HCT116 (cell line): ENCODE measurements around the gene MAPK1IP1L. TPM values are rescaled to one million over a fixed set of nuclear protein-coding genes. Genes with fewer than 3 reads are reported as not detected.
A peak's percentile ranks its signal among the peaks of the same experiment; 100 is the strongest.

ENCODE experiments used
- ATAC-seq: fragments of 200-7000 bp; cut with Tn5 transposase; 2 replicates; pipeline ENCODE4 v1.9.1; 2020; ENCODE audit warnings: mild to moderate bottlenecking, moderate library complexity
- BruUV-seq: library from RNA; stranded (reverse); fragments of 400-500 nt; replicated peaks from 2 replicates; lab custom pipeline; 2021; lab: Mats Ljungman, UMichigan
- CTCF ChIA-PET: fragments of 300-600 bp; sonication (Branson Sonifier 250); formaldehyde crosslinking; loops from one replicate; lab custom pipeline; 2021; ENCODE audit warnings: antibody characterized with exemption; lab: Charles Lee
- POLR2A ChIA-PET: fragments of 300-600, 350-600 bp; sonication (Branson Sonifier 250); formaldehyde crosslinking; loops from one replicate; lab custom pipeline; 2021; ENCODE audit warnings: antibody characterized with exemption; lab: Charles Lee
- RAD21 ChIA-PET, 2 experiments: fragments of 300-600 bp; sonication (Branson Sonifier 250); formaldehyde crosslinking; loops; one replicate each; lab custom pipeline; 2023; ENCODE audit warnings: low total read pairs in 2 of 2; ENCODE audit not compliant: uncharacterized antibody in 2 of 2, unreplicated experiment in 2 of 2, low non-redundant PET in 1 of 2; lab: Charles Lee
- DNase-seq: peaks from one replicate; pipeline ENCODE4 v3.0.0-alpha.2; 2010; ENCODE audit warnings: low read depth, low spot score
- H2AFZ ChIP-seq: fragments of 200-600 bp; shearing (Covaris generic), sonication (generic); 2 replicates; pipeline ENCODE4 v1.6.1; 2017; ENCODE audit warnings: low read depth, mixed run types, mixed read lengths, antibody characterized with exemption, low read length; ENCODE audit not compliant: poor library complexity, severe bottlenecking
- H3K27ac ChIP-seq: 2 replicates; pipeline ENCODE4 v1.5.1; 2012; ENCODE audit warnings: low read depth, low read length
- H3K27me3 ChIP-seq: fragments of 200-600 bp; sonication (generic); 2 replicates; pipeline ENCODE4 v1.6.1; 2016; ENCODE audit warnings: mixed run types, low read length, mixed read lengths; ENCODE audit not compliant: insufficient read depth
- H3K36me3 ChIP-seq, 2 experiments: fragments of 200-500 bp in 1 of 2; fragments of 200-600 bp in 1 of 2; sonication (Bioruptor generic) in 1 of 2; sonication (generic) in 1 of 2; 2 replicates each; pipeline versions ENCODE4 v1.5.1 to v1.6.1; 2014 to 2016; ENCODE audit warnings: low read length in 2 of 2, inconsistent platforms in 1 of 2, mixed read lengths in 1 of 2, mixed run types in 1 of 2; ENCODE audit not compliant: insufficient read depth in 2 of 2, control insufficient read depth in 1 of 2
- H3K4me1 ChIP-seq, 2 experiments: fragments of 200-600 bp in 1 of 2; sonication (generic) in 1 of 2; 2 replicates each; pipeline versions ENCODE4 v1.5.1 to v1.6.1; 2012 to 2017; ENCODE audit warnings: low read length in 2 of 2, inconsistent platforms in 1 of 2, mild to moderate bottlenecking in 1 of 2, mixed read lengths in 1 of 2, mixed run types in 1 of 2, moderate library complexity in 1 of 2; ENCODE audit not compliant: insufficient read depth in 2 of 2, control insufficient read depth in 1 of 2
- H3K4me2 ChIP-seq: fragments of 200-600 bp; sonication (generic); 2 replicates; pipeline ENCODE4 v1.6.1; 2017; ENCODE audit warnings: mixed run types, low read length, mixed read lengths
- H3K4me3 ChIP-seq, 2 experiments: fragments of 200-600 bp in 1 of 2; sonication (generic) in 1 of 2; replicated peaks in 1 of 2; 2 replicates each; pipeline ENCODE4 v1.5.1; 2011 to 2016; ENCODE audit warnings: low read length in 2 of 2, control low read depth in 1 of 2, low read depth in 1 of 2, mild to moderate bottlenecking in 1 of 2, mixed read lengths in 1 of 2, mixed run types in 1 of 2
- H3K79me2 ChIP-seq: fragments of 200-600 bp; sonication (generic); 2 replicates; pipeline ENCODE4 v1.6.1; 2017; ENCODE audit warnings: mild to moderate bottlenecking, mixed run types, low read length, moderate library complexity, mixed read lengths; ENCODE audit not compliant: insufficient read depth
- H3K9ac ChIP-seq: fragments of 200-600 bp; sonication (generic); 2 replicates; pipeline ENCODE4 v1.6.1; 2016; ENCODE audit warnings: low read length, mixed read lengths
- H3K9me2 ChIP-seq: fragments of 200-600 bp; sonication (generic), shearing (Covaris generic); 2 replicates; pipeline ENCODE4 v1.6.1; 2017; ENCODE audit warnings: mixed run types, mild to moderate bottlenecking, moderate library complexity; ENCODE audit not compliant: insufficient read depth
- H3K9me3 ChIP-seq, 2 experiments: fragments of 200-500 bp in 1 of 2; fragments of 200-600 bp in 1 of 2; sonication (Bioruptor generic) in 1 of 2; sonication (generic) in 1 of 2; 2 replicates each; pipeline ENCODE4 v1.6.1; 2014 to 2017; ENCODE audit warnings: low read length in 2 of 2, mixed read lengths in 2 of 2, inconsistent platforms in 1 of 2, low read depth in 1 of 2, mild to moderate bottlenecking in 1 of 2, mixed run types in 1 of 2, moderate library complexity in 1 of 2; ENCODE audit not compliant: control insufficient read depth in 1 of 2, insufficient read depth in 1 of 2
- H4K20me1 ChIP-seq: fragments of 200-600 bp; sonication (generic), shearing (Covaris generic); 2 replicates; pipeline ENCODE4 v1.6.1; 2017; ENCODE audit warnings: mixed run types, mild to moderate bottlenecking, moderate library complexity; ENCODE audit not compliant: insufficient read depth
- ATF3 ChIP-seq: IDR thresholded peaks from 2 replicates; pipeline ENCODE4 v1.6.1; 2012
- CBX3 ChIP-seq: IDR thresholded peaks from 2 replicates; pipeline ENCODE4 v1.6.1; 2012; ENCODE audit warnings: low read depth
- CEBPB ChIP-seq: IDR thresholded peaks from 2 replicates; pipeline ENCODE4 v1.6.1; 2012; ENCODE audit warnings: low read depth
- CTCF ChIP-seq, 3 experiments: fragments of 200-600 bp in 1 of 3; sonication (generic) in 1 of 3; IDR thresholded peaks in 2 of 3; conservative IDR thresholded peaks in 1 of 3; 2 replicates each; pipeline ENCODE4 v1.5.1; 2012 to 2017; ENCODE audit warnings: low read depth in 2 of 3, low read length in 2 of 3, antibody characterized with exemption in 1 of 3, borderline replicate concordance in 1 of 3, control low read depth in 1 of 3, mild to moderate bottlenecking in 1 of 3, mixed read lengths in 1 of 3, mixed run types in 1 of 3, moderate library complexity in 1 of 3; ENCODE audit not compliant: insufficient read depth in 1 of 3
- ELF1 ChIP-seq: IDR thresholded peaks from 2 replicates; pipeline ENCODE4 v1.6.1; 2012; ENCODE audit warnings: low read depth, borderline replicate concordance
- EZH2 ChIP-seq: fragments of 200-600 bp; sonication (generic); IDR thresholded peaks from 2 replicates; pipeline ENCODE4 v1.6.1; 2017; ENCODE audit warnings: antibody characterized with exemption, mixed run types
- FOSL1 ChIP-seq: IDR thresholded peaks from 2 replicates; pipeline ENCODE4 v1.6.1; 2012; ENCODE audit warnings: low read depth
- JUND ChIP-seq: IDR thresholded peaks from 2 replicates; pipeline ENCODE4 v1.6.1; 2012
- MAX ChIP-seq: IDR thresholded peaks from 2 replicates; pipeline ENCODE4 v1.6.1; 2012
- POLR2A ChIP-seq: IDR thresholded peaks from 2 replicates; pipeline ENCODE4 v1.7.0; 2011; ENCODE audit warnings: borderline replicate concordance; ENCODE audit not compliant: insufficient read depth, insufficient read length; ENCODE audit errors: extremely low read depth
- POLR2AphosphoS5 ChIP-seq: IDR thresholded peaks from 2 replicates; pipeline ENCODE4 v1.6.1; 2011; ENCODE audit warnings: mild to moderate bottlenecking, low read depth, low read length, moderate library complexity
- RAD21 ChIP-seq: IDR thresholded peaks from 2 replicates; pipeline ENCODE4 v1.6.1; 2012; ENCODE audit warnings: low read depth, mild to moderate bottlenecking
- SIN3A ChIP-seq: IDR thresholded peaks from 2 replicates; pipeline ENCODE4 v1.6.1; 2012; ENCODE audit warnings: low read depth
- SP1 ChIP-seq: IDR thresholded peaks from 2 replicates; pipeline ENCODE4 v1.6.1; 2012; ENCODE audit warnings: low read depth
- SRF ChIP-seq: IDR thresholded peaks from 2 replicates; pipeline ENCODE4 v1.6.1; 2012; ENCODE audit warnings: low read depth
- TCF7L2 ChIP-seq: IDR thresholded peaks from 2 replicates; pipeline ENCODE4 v1.7.0; 2011; ENCODE audit warnings: borderline replicate concordance, inconsistent platforms; ENCODE audit not compliant: insufficient read depth, insufficient read length; ENCODE audit errors: extremely low read depth
- YY1 ChIP-seq: IDR thresholded peaks from 2 replicates; pipeline ENCODE4 v1.6.1; 2011; ENCODE audit warnings: low read length, low read depth, moderate library complexity, mild to moderate bottlenecking; ENCODE audit not compliant: insufficient replicate concordance; ENCODE audit errors: extremely low read depth
- ZBTB33 ChIP-seq: IDR thresholded peaks from 2 replicates; pipeline ENCODE4 v1.6.1; 2011; ENCODE audit warnings: mild to moderate bottlenecking, low read length, moderate library complexity; ENCODE audit not compliant: insufficient replicate concordance; ENCODE audit errors: extremely low read depth
- ZNF274 ChIP-seq: fragments of 200-500 bp; sonication (Bioruptor generic); IDR thresholded peaks from 2 replicates; pipeline ENCODE4 v1.6.1; 2014; ENCODE audit warnings: mild to moderate bottlenecking, low read depth, low read length, inconsistent platforms
- intact Hi-C: fragments of 100-400 bp; cut with micrococcal nuclease; formaldehyde crosslinking; loops from 2 replicates; pipeline ENCODE4 v1.10.0; 2022
- total RNA-seq: library from RNA; stranded (reverse); gene quantifications from one replicate; pipeline ENCODE4 v1.2.1, GENCODE V29; 2021; ENCODE audit not compliant: unreplicated experiment

MAPK1IP1L gene
- total RNA-seq, 1 experiment from 2014 or later, result 101 TPM

- RAD21 ChIA-PET, result interaction anchor here (0.5 to 1.0 kb wide), 4 partner anchors 10 to 114 kb away, joined by 3 to 5 read pairs (median 3); partner anchors contain the start of gene DLGAP5 (in 1 of the 2)
- Histone ChIP-seq H4K20me1 (no peaks in the 10 kb centered on the region), H3K9me3 (no peaks in the 10 kb centered on the region), H3K36me3 (no peaks in the 10 kb centered on the region), H3K4me1 (peaks cover 16 to 42% of the 10 kb centered on the region in 2 experiments), H3K4me3 (peak overlapping the region; percentile 31 to 54), H3K79me2 (no peaks in the 10 kb centered on the region), H3K9ac (peak overlapping the region; percentile 82), H3K27ac (peak overlapping the region; percentile 70), H3K4me2 (peak overlapping the region; percentile 89), H3K27me3 (no peaks in the 10 kb centered on the region), H2AFZ (peak overlapping the region; percentile 48), H3K9me2 (no peaks in the 10 kb centered on the region)
- POLR2A ChIA-PET, result interaction anchor here (1.1 to 1.8 kb wide), 7 partner anchors 9 to 52 kb away, joined by 3 to 9 read pairs (median 4); partner anchors contain the start of genes LGALS3, MAPK1IP1L, SOCS4 and WDHD1
- BruUV-seq, result TSS peak; percentile 95
- DNase-seq, result peak; percentile 92
- intact Hi-C loops, result no loop called here
- CTCF ChIA-PET, result interaction anchor here (1.1 to 2.0 kb wide), 4 partner anchors 9 to 83 kb away, joined by 3 to 10 read pairs (median 5); no protein-coding TSS in a partner anchor
- ATAC-seq, result peak; percentile 94
- TF ChIP-seq ZNF274 (no peak), POLR2AphosphoS5 (peak; percentile 80), JUND (peak; percentile 67), FOSL1 (peak; percentile 39), RAD21 (no peak), CEBPB (no peak; the same call in 1 of the 2 replicates), TCF7L2 (no peak), EZH2 (no peak), MAX (peak; percentile 48; the same call in 1 of the 2 replicates), SIN3A (no peak), CBX3 (peak; percentile 65; the same call in 1 of the 2 replicates), ATF3 (0 out of 2 replicates have a peak, but pooled peaks have one; percentile 15), POLR2A (no peak), ELF1 (no peak), ZBTB33 (no peak), SRF (no peak), SP1 (peak; percentile 77), YY1 (peak; percentile 28), CTCF (IDR thresholded peaks at IDR 0.05 in 2 of 3, conservative IDR thresholded peaks at IDR 0.05 in 1 of 3; ENCODE audit: borderline replicate concordance in 1 of 3, insufficient read depth in 1 of 3, low read depth in 2 of 3, low read length in 2 of 3) (no peak)
Measured at GRCh38 chr14:55077170-55078151, 26.0 kb downstream of the MAPK1IP1L start.
